D341Med (cell line): Measurements from ENCODE around the gene RENBP.

ENCODE experiments used
- DNase-seq: peaks from one replicate; pipeline ENCODE4 v3.0.0; 2012; ENCODE audit warnings: low spot score

RENBP gene

GRCh38 chrX:153970357-153971123 lies 26.1 kb upstream of the RENBP start:
- DNase-seq: peak; percentile 62

- DNase-seq: no peak
These were observed 25.5 kb upstream of the RENBP start for GRCh38 chrX:153969904-153970356.

DNA sequence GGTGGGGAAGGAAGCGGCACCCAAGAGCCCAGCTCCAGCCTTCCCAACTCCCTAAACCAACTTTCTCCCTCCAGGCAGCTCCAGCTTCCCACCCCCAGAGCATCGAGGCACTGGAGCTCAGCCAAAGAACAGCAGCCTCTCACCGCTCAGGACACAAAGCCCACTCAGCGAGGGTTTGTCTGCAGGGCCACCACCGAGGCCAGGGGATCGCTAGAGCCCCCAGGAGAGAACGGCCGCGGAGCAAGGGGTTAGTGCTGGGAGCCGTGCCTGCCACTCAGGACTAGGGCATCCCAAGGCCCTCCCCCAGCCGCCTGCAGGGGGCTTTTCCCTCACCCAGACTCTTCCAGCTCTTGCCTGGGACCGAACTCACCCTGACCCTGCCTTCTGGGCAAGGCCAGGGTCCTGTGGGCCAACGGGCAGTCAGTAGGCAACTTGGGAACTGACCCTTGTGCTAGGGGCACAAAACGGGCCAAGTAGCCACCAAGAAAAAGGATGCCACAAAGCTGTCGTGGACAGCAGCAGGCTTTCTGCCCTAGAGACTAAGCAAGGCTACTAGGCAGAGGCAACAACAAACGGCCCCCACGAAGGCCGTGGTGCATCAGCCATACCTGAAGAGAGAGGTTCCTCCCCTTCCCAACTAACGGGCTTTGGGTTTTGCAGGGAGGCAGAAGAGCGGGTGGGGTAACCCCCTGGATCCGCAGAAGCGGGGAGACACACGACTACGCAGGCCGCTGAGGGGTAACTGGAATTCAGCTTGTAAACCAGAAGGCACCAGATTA lies 24.9 kb upstream of the RENBP start:
- no peak for DNase-seq

GRCh38 chrX:153968754-153969124 lies 24.3 kb upstream of the RENBP start:
- DNase-seq: peak; percentile 54

- DNase-seq: no peak
These were observed 23.8 kb upstream of the RENBP start for GRCh38 chrX:153968255-153968654.

GRCh38 chrX:153967536-153968224 lies 23.2 kb upstream of the RENBP start:
- DNase-seq: no peak

- no peak for DNase-seq
These were observed 22.5 kb upstream of the RENBP start for GRCh38 chrX:153966841-153967535.

DNA sequence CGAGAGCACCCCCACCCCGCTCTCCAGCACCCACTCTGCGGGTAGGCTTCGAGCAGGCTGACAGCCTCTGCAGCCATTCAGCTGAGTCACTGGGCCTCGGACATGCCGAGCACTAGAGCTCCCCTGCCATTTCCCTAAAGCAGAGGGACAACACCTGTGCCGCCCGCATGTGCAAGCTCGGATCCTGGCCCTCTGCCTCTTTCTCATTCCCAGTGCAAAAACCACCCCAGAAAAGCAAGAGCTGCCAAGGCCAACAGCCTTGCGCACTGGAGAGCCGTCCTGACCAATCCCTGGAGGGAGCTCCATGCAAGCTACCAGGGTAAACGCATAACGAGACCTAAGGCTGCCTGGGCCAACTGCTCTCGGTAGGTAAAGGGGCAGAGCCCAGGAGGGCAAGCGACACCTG lies 21.8 kb upstream of the RENBP start:
- DNase-seq: no peak

GRCh38 chrX:153965406-153965805 lies 21.0 kb upstream of the RENBP start:
- DNase-seq: no peak

GRCh38 chrX:153964105-153964504 lies 19.7 kb upstream of the RENBP start:
- DNase-seq: no peak

GRCh38 chrX:153963546-153963945 lies 19.1 kb upstream of the RENBP start:
- no peak for DNase-seq

DNA sequence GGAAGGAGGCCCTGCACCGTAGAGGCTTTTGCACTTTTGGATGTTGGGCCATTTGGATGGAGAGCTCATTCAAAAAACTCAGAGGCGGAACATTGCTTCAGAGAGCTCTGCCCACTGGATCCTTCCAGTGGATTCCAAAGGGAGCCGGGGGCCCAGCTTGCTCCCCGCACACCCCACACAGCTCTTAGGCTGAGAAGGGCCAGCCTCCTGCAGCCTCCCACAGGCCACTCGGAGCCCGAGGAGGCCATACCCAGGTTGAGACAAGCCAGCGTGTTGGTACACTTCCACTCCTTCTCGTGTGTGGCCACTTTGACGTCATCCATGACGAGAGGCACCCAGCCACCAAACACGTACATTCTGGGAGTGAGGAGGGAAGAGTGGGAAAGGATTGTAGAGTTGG lies 16.8 kb upstream of the RENBP start:
- no peak for DNase-seq

- no peak for DNase-seq
These were observed 16.3 kb upstream of the RENBP start for GRCh38 chrX:153960786-153961185.

GRCh38 chrX:153960077-153960476 lies 15.6 kb upstream of the RENBP start:
- DNase-seq: no peak

DNA sequence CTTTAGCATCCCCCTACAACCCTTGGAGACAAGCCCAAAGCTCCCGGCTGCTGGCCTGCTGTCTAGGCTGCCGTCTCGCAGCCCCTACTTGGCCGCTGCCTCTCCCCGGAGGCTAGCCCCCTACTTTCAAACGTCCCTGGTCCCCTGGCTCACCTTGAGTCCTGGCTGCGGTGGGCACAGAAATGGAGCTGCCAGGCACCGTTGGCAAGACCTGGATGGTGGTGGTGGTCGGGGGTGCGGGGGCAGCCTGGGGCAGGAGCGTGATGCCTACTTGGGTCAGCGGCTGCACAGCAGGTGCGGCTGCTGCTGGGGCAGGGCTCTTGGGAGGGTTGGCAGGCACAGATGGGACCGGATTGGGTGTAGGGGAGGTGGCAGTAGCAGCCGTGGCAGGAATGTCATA lies 15.2 kb upstream of the RENBP start:
- no peak for DNase-seq

GRCh38 chrX:153958605-153959004 lies 14.2 kb upstream of the RENBP start:
- DNase-seq: no peak

- DNase-seq: no peak
These were observed 12.8 kb upstream of the RENBP start for GRCh38 chrX:153957224-153957623.

DNA sequence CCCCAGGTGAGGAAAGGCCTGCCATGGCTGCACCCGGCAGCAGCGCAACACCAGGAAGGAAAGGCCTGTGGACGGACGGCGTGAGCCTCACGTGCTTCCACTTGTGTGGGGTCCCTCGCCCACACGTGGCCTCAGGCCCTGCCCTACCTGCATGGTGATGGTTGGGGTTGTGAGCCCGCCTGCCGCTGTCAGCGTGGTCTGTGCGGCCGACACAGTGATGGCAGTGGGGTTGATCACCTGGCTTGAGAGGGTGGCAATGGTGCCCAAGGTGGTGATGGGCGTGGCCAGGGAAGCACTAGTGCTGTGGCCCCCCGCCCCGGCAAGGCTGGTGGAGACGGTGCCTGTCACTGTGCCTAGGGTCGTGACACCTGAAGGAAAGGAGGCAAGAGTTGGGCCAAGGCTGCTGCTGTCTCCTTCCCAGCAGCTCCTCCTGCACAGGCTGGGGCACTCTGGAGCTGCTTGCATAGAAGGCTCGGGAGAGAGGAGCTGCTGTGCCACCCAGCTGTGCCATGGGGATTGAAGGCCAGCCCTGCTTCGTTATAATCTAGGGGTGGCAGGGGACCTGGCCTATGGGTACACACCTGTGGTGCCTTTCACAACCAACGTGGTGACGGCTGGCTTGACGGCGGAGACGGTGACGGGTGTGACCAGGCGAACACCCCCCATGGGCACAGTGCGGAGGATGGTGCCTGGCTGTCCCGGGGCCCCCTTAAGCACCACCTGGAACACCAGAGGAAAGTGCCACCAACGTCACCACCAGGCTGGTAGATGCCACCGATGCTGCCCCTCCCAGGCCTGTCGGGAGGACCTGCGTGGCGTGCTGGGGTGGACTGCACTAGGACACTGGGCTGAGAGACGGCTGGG lies 11.8 kb upstream of the RENBP start:
- DNase-seq: no peak

- no peak for DNase-seq
These were observed 10.8 kb upstream of the RENBP start for GRCh38 chrX:153955228-153955732.

GRCh38 chrX:153954558-153955227 lies 10.2 kb upstream of the RENBP start:
- DNase-seq: no peak
